ENCODE results near the gene TMEM89. TPM values are rescaled to one million over a fixed set of nuclear protein-coding genes. Genes with fewer than 3 reads are reported as not detected.
A peak's percentile ranks its signal among the peaks of the same experiment; 100 is the strongest.

Gene TMEM89
- total and polyA plus RNA-seq, 2 of the 13 experiments (the other 11 are each of a cell fraction or from before 2014, with no cell fraction given) = 0.31 to 0.59 TPM

- TF ChIP-seq ZNF407 (CRISPR knock-in tag; IDR thresholded peaks at IDR 0.05; ENCODE audit: not compliant biosample characterization) = peak; percentile 23
- peak; percentile 13; the same call in 1 of the 2 replicates for TF ChIP-seq SALL1 (CRISPR knock-in tag; IDR thresholded peaks at IDR 0.05)
- TF ChIP-seq NCOA5 (CRISPR knock-in tag; IDR thresholded peaks at IDR 0.05) = no peak
- no peak for TF ChIP-seq ZNF597 (CRISPR knock-in tag; IDR thresholded peaks at IDR 0.05)
- TF ChIP-seq ZNF687 (CRISPR knock-in tag; IDR thresholded peaks at IDR 0.05) = peak; percentile 82
- no peak for TF ChIP-seq SOX5 (CRISPR knock-in tag; IDR thresholded peaks at IDR 0.05; ENCODE audit: borderline replicate concordance)
- TF ChIP-seq ZNF607 (CRISPR knock-in tag; IDR thresholded peaks at IDR 0.05; ENCODE audit: borderline replicate concordance) = peak; percentile 56; the same call in 1 of the 2 replicates
- no peak for TF ChIP-seq RFX1 (IDR thresholded peaks at IDR 0.05)
- peak; percentile 32; the same call in 1 of the 2 replicates for TF ChIP-seq SALL2 (CRISPR knock-in tag; IDR thresholded peaks at IDR 0.05)
- no peak for TF ChIP-seq HBP1 (CRISPR knock-in tag; IDR thresholded peaks at IDR 0.05; ENCODE audit: low read depth)
- no peak for TF ChIP-seq ZNF737 (CRISPR knock-in tag; IDR thresholded peaks at IDR 0.05; ENCODE audit: borderline replicate concordance)
- TF ChIP-seq SP4 (CRISPR knock-in tag; IDR thresholded peaks at IDR 0.05) = peak; percentile 46; the same call in 1 of the 2 replicates
- no peak for TF ChIP-seq ZNF451 (CRISPR knock-in tag; IDR thresholded peaks at IDR 0.05)
- peak; percentile 68; the same call in 1 of the 2 replicates for TF ChIP-seq KDM2A (CRISPR knock-in tag; IDR thresholded peaks at IDR 0.05; ENCODE audit: borderline replicate concordance, low read depth)
Measured at GRCh38 chr3:48656061-48656840, 34.7 kb upstream of the TMEM89 start (continued).
